Glutamatergic neuron (in vitro differentiated cells): Measurements from ENCODE around the gene ADAMTSL1. TPM values are rescaled to one million over a fixed set of nuclear protein-coding genes. Genes with fewer than 3 reads are reported as not detected.
A peak's percentile ranks its signal among the peaks of the same experiment; 100 is the strongest.

Experiments
- DNase-seq: peaks from one replicate; pipeline ENCODE4 v3.0.0; 2022
- H3K27ac Mint-ChIP-seq: one replicate; pipeline ENCODE4 v1.8.0; 2020; ENCODE audit warnings: mild to moderate bottlenecking, mixed read lengths, inconsistent platforms; ENCODE audit not compliant: unreplicated experiment
- H3K27me3 Mint-ChIP-seq: one replicate; pipeline ENCODE4 v1.8.0; 2020; ENCODE audit warnings: mild to moderate bottlenecking, moderate library complexity, mixed read lengths, inconsistent platforms; ENCODE audit not compliant: unreplicated experiment
- H3K36me3 Mint-ChIP-seq: one replicate; pipeline ENCODE4 v1.8.0; 2020; ENCODE audit warnings: mild to moderate bottlenecking, mixed read lengths, inconsistent platforms; ENCODE audit not compliant: unreplicated experiment
- H3K4me1 Mint-ChIP-seq: one replicate; pipeline ENCODE4 v1.8.0; 2020; ENCODE audit warnings: mild to moderate bottlenecking, low read depth, mixed read lengths, inconsistent platforms; ENCODE audit not compliant: unreplicated experiment
- H3K4me3 Mint-ChIP-seq: one replicate; pipeline ENCODE4 v1.8.0; 2020; ENCODE audit warnings: mild to moderate bottlenecking, mixed read lengths, inconsistent platforms; ENCODE audit not compliant: unreplicated experiment
- H3K9me3 Mint-ChIP-seq: one replicate; pipeline ENCODE4 v1.8.0; 2020; ENCODE audit warnings: mild to moderate bottlenecking, moderate library complexity, mixed read lengths, inconsistent platforms; ENCODE audit not compliant: unreplicated experiment
- CTCF ChIP-seq: fragments of 200-600 bp; sonication (generic); IDR thresholded peaks from one replicate; pipeline ENCODE4 v1.5.0; 2021; ENCODE audit not compliant: partially characterized antibody, unreplicated experiment
- long read RNA-seq: library from polyadenylated mRNA; unstranded; transcript quantifications from one replicate; pipeline ENCODE4 v2.0.0, GENCODE V29; 2020; ENCODE audit not compliant: unreplicated experiment
- total RNA-seq: library from RNA; stranded (reverse); fragmentation: NEBNext Ultra II Directional; extraction: Animal tissue kit (Norgen Biotek cat#: 25700); gene quantifications from one replicate; pipeline ENCODE4 v1.2.1, GENCODE V29; 2021; ENCODE audit not compliant: unreplicated experiment

ADAMTSL1 gene
- total RNA-seq, result 0.91 TPM
- long read RNA-seq, result 0 reads

- Mint-ChIP-seq H3K9me3 (peaks cover 1% of the 10 kb centered on the region), H3K4me1 (peaks cover 13% of the 10 kb centered on the region), H3K36me3 (peaks cover 4% of the 10 kb centered on the region), H3K4me3 (peak within 1 kb of the TSS; percentile 82), H3K27me3 (no peaks in the 10 kb centered on the region), H3K27ac (peak within 1 kb of the TSS; percentile 79)
- DNase-seq, result peak; percentile 49
- TF ChIP-seq CTCF, result no peak
Measured at GRCh38 chr9:18473652-18474279, at the start of gene ADAMTSL1. Gene ADAMTSL1 (plus strand): TSS chr9:18474153. CDS start chr9:18474233, 80 bp downstream.

GRCh38 chr9:18427691-18428090, 46.3 kb upstream of the ADAMTSL1 start:
- no peak overlapping the region for H3K27ac Mint-ChIP-seq
- no peaks in the 10 kb centered on the region for H3K9me3 Mint-ChIP-seq
- DNase-seq, result no peak
- H3K36me3 Mint-ChIP-seq, result no peaks in the 10 kb centered on the region
- no peak for TF ChIP-seq CTCF
- H3K27me3 Mint-ChIP-seq, result no peaks in the 10 kb centered on the region
- no peak overlapping the region for H3K4me3 Mint-ChIP-seq
- H3K4me1 Mint-ChIP-seq, result no peaks in the 10 kb centered on the region

- no peak for DNase-seq
- Mint-ChIP-seq H3K4me1 (no peaks in the 10 kb centered on the region), H3K27me3 (no peaks in the 10 kb centered on the region), H3K27ac (no peak overlapping the region), H3K9me3 (no peaks in the 10 kb centered on the region), H3K36me3 (no peaks in the 10 kb centered on the region), H3K4me3 (no peak overlapping the region)
- TF ChIP-seq CTCF, result no peak
Measured at GRCh38 chr9:18428661-18429060, 45.3 kb upstream of the ADAMTSL1 start.

GRCh38 chr9:18429070-18429469, 44.9 kb upstream of the ADAMTSL1 start:
- Mint-ChIP-seq H3K4me1 (no peaks in the 10 kb centered on the region), H3K27ac (no peak overlapping the region), H3K27me3 (no peaks in the 10 kb centered on the region), H3K4me3 (no peak overlapping the region), H3K36me3 (no peaks in the 10 kb centered on the region), H3K9me3 (no peaks in the 10 kb centered on the region)
- no peak for DNase-seq
- no peak for TF ChIP-seq CTCF

GRCh38 chr9:18433620-18434019, 40.3 kb upstream of the ADAMTSL1 start:
- no peaks in the 10 kb centered on the region for H3K36me3 Mint-ChIP-seq

More at GRCh38 chr9:18433620-18434019, 40.3 kb upstream of the ADAMTSL1 start:
- Mint-ChIP-seq H3K9me3 (no peaks in the 10 kb centered on the region), H3K4me3 (no peak overlapping the region), H3K27me3 (peaks cover under 1% of the 10 kb centered on the region), H3K27ac (no peak overlapping the region), H3K4me1 (peaks cover 3% of the 10 kb centered on the region)
- TF ChIP-seq CTCF, result no peak
- no peak for DNase-seq
